Hepatocyte (in vitro differentiated cells): ENCODE measurements around the gene NPAS2.

Experiments used
- EZH2phosphoT487 ChIP-seq: fragments of 200-600 bp; sonication (generic); IDR thresholded peaks from one replicate; pipeline ENCODE4 v1.6.1; 2018; ENCODE audit warnings: antibody characterized with exemption, mild to moderate bottlenecking, low read depth, moderate library complexity; ENCODE audit not compliant: unreplicated experiment, severe bottlenecking
- TF ChIP-seq, protein P1 (sequence below): fragments of 200-600 bp; sonication (generic); IDR thresholded peaks from 2 replicates; pipeline ENCODE4 v1.5.1; 2016; ENCODE audit warnings: antibody characterized with exemption, mild to moderate bottlenecking; ENCODE audit not compliant: poor library complexity

DNA sequence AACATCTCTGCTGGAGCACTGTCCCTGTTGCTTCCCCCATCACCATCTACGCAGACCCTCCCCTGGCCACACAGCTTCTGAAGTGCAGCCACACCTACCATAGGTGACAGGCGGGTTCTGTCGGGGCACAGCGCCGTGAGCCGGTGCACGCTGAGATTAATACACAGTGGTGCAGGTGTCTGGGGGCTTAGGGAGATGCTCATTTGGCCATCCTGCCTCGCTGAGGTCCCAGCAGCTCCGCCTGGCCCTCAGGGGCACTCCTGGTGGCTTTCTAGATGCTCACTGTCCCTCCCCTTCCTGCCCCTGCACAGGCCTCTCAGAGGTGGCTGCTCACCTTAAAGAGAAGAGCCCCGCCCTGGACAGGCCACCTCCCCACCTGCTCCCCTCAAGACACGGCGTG lies 163.3 kb downstream of the NPAS2 start:
- TF ChIP-seq, protein P1, sequence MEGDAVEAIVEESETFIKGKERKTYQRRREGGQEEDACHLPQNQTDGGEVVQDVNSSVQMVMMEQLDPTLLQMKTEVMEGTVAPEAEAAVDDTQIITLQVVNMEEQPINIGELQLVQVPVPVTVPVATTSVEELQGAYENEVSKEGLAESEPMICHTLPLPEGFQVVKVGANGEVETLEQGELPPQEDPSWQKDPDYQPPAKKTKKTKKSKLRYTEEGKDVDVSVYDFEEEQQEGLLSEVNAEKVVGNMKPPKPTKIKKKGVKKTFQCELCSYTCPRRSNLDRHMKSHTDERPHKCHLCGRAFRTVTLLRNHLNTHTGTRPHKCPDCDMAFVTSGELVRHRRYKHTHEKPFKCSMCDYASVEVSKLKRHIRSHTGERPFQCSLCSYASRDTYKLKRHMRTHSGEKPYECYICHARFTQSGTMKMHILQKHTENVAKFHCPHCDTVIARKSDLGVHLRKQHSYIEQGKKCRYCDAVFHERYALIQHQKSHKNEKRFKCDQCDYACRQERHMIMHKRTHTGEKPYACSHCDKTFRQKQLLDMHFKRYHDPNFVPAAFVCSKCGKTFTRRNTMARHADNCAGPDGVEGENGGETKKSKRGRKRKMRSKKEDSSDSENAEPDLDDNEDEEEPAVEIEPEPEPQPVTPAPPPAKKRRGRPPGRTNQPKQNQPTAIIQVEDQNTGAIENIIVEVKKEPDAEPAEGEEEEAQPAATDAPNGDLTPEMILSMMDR: no peak
- no peak for TF ChIP-seq EZH2phosphoT487
